Neural cell (in vitro differentiated cells): Measurements from ENCODE around the gene NTRK2.

ENCODE experiments used
- EP300 ChIP-seq: fragments of 450-650 bp; conservative IDR thresholded peaks from 2 replicates; pipeline ENCODE4 v1.6.1; 2014; ENCODE audit warnings: antibody characterized with exemption, mild to moderate bottlenecking, moderate library complexity; ENCODE audit not compliant: poor library complexity, severe bottlenecking
- EZH2 ChIP-seq: fragments of 200-600, 300-800 bp; shearing (Covaris generic), sonication (generic); IDR thresholded peaks from 2 replicates; pipeline ENCODE4 v1.6.1; 2014; ENCODE audit warnings: antibody characterized with exemption, low read length, borderline replicate concordance, mild to moderate bottlenecking; ENCODE audit not compliant: insufficient read depth, poor library complexity, severe bottlenecking
- MXI1 ChIP-seq: fragments of 450-650 bp; conservative IDR thresholded peaks from 2 replicates; pipeline ENCODE4 v1.6.1; 2014; ENCODE audit warnings: antibody characterized with exemption, mild to moderate bottlenecking; ENCODE audit not compliant: poor library complexity, severe bottlenecking
- POLR2AphosphoS5 ChIP-seq: IDR thresholded peaks from 2 replicates; pipeline ENCODE4 v1.6.1; 2012
- SMC3 ChIP-seq: fragments of 450-650 bp; conservative IDR thresholded peaks from 2 replicates; pipeline ENCODE4 v1.6.1; 2014; ENCODE audit warnings: antibody characterized with exemption, mild to moderate bottlenecking, moderate library complexity; ENCODE audit not compliant: poor library complexity
- TAF1 ChIP-seq: IDR thresholded peaks from 2 replicates; pipeline ENCODE4 v1.6.1; 2012; ENCODE audit warnings: low read depth
- TF ChIP-seq, protein P1 (sequence below): fragments of 450-650 bp; IDR thresholded peaks from 2 replicates; pipeline ENCODE4 v1.5.1; 2014; ENCODE audit warnings: antibody characterized with exemption, mild to moderate bottlenecking, moderate library complexity; ENCODE audit not compliant: poor library complexity, severe bottlenecking
- TF ChIP-seq, protein P2 (sequence below): IDR thresholded peaks from 2 replicates; pipeline ENCODE4 v1.6.1; 2012; ENCODE audit warnings: borderline replicate concordance

DNA sequence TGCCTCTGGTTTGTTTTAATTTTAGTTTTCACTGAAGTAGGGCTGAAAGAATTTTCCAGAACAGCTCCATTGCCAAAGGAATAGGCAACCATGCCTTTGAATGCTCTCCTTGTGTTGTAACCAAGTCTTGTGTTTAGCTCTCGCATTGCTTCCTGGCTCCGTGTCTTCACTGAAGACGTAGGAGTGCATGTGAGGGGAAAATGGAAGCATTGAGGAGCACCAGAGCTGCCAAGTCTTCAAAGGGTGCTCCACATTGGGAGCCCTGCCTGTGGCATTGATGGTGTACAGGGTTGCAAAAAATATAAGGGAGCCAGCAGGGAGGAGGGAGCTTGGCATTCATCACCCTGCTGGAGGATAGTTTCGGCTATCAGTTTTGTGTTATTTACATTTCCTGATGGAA is 86.6 kb downstream of the NTRK2 start:
- TF ChIP-seq, protein P1, sequence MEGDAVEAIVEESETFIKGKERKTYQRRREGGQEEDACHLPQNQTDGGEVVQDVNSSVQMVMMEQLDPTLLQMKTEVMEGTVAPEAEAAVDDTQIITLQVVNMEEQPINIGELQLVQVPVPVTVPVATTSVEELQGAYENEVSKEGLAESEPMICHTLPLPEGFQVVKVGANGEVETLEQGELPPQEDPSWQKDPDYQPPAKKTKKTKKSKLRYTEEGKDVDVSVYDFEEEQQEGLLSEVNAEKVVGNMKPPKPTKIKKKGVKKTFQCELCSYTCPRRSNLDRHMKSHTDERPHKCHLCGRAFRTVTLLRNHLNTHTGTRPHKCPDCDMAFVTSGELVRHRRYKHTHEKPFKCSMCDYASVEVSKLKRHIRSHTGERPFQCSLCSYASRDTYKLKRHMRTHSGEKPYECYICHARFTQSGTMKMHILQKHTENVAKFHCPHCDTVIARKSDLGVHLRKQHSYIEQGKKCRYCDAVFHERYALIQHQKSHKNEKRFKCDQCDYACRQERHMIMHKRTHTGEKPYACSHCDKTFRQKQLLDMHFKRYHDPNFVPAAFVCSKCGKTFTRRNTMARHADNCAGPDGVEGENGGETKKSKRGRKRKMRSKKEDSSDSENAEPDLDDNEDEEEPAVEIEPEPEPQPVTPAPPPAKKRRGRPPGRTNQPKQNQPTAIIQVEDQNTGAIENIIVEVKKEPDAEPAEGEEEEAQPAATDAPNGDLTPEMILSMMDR: no peak
- TF ChIP-seq, protein P2, sequence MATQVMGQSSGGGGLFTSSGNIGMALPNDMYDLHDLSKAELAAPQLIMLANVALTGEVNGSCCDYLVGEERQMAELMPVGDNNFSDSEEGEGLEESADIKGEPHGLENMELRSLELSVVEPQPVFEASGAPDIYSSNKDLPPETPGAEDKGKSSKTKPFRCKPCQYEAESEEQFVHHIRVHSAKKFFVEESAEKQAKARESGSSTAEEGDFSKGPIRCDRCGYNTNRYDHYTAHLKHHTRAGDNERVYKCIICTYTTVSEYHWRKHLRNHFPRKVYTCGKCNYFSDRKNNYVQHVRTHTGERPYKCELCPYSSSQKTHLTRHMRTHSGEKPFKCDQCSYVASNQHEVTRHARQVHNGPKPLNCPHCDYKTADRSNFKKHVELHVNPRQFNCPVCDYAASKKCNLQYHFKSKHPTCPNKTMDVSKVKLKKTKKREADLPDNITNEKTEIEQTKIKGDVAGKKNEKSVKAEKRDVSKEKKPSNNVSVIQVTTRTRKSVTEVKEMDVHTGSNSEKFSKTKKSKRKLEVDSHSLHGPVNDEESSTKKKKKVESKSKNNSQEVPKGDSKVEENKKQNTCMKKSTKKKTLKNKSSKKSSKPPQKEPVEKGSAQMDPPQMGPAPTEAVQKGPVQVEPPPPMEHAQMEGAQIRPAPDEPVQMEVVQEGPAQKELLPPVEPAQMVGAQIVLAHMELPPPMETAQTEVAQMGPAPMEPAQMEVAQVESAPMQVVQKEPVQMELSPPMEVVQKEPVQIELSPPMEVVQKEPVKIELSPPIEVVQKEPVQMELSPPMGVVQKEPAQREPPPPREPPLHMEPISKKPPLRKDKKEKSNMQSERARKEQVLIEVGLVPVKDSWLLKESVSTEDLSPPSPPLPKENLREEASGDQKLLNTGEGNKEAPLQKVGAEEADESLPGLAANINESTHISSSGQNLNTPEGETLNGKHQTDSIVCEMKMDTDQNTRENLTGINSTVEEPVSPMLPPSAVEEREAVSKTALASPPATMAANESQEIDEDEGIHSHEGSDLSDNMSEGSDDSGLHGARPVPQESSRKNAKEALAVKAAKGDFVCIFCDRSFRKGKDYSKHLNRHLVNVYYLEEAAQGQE: no peak
- no peak for TF ChIP-seq EZH2
- no peak for TF ChIP-seq TAF1
- no peak for TF ChIP-seq POLR2AphosphoS5
- TF ChIP-seq MXI1: no peak
- no peak for TF ChIP-seq SMC3
- no peak for TF ChIP-seq EP300
